Heart left ventricle (tissue), 13 donors: Measurements from ENCODE around the gene TRAF2.

ENCODE experiments used
- POLR2A ChIP-seq, 2 donors: fragments of 450-650 bp; IDR thresholded peaks; one replicate each; pipeline ENCODE4 v1.6.1; 2017; ENCODE audit warnings: antibody characterized with exemption in 2 of 2, mild to moderate bottlenecking in 2 of 2, moderate library complexity in 2 of 2
- TF ChIP-seq, protein P1 (sequence below), 12 donors: fragments of 200-600 bp; sonication (generic) in 4 of 12; IDR thresholded peaks; one replicate each; pipeline versions ENCODE4 v1.5.0 to v1.8.0; 2018 to 2022; ENCODE audit warnings: antibody characterized with exemption in 12 of 12, mild to moderate bottlenecking in 5 of 12
- donor health status: ischemic (EF 13 %, LVEDD 7.1; RV severe dilation, severe dysfunction).
- donor health status: DM: no; HTN: yes; CAD: no.
- donor health status: DM: no; HTN: no; CAD: no.
- donor health status: ischemic (EF 25% LVEDD 6.9; RV normal size, moderate dysfunction).
- donor health status: ischemic (EF 25% LVEDD 5.7; RV mildly dilated, moderate dysfunction).
- donor health status: ischemic (EF 35%, LVEDD 5.7; RV mildly dilated, moderate dysfunction).
- donor health status: nonischemic (EF 11% LVEDD 7.7; RV severe dilation, severe dysfunction).
- donor health status: DM: yes; HTN: yes; CAD: no.
- donor health status: PGD.
- donor health status: ischemic (EF 29% LVEDD 5.4; RV normal size, mild dysfunction).
- donor health status: nonischemic (EF 23%, LVEDD 6.1; RV moderate dilation, normal function).

DNA sequence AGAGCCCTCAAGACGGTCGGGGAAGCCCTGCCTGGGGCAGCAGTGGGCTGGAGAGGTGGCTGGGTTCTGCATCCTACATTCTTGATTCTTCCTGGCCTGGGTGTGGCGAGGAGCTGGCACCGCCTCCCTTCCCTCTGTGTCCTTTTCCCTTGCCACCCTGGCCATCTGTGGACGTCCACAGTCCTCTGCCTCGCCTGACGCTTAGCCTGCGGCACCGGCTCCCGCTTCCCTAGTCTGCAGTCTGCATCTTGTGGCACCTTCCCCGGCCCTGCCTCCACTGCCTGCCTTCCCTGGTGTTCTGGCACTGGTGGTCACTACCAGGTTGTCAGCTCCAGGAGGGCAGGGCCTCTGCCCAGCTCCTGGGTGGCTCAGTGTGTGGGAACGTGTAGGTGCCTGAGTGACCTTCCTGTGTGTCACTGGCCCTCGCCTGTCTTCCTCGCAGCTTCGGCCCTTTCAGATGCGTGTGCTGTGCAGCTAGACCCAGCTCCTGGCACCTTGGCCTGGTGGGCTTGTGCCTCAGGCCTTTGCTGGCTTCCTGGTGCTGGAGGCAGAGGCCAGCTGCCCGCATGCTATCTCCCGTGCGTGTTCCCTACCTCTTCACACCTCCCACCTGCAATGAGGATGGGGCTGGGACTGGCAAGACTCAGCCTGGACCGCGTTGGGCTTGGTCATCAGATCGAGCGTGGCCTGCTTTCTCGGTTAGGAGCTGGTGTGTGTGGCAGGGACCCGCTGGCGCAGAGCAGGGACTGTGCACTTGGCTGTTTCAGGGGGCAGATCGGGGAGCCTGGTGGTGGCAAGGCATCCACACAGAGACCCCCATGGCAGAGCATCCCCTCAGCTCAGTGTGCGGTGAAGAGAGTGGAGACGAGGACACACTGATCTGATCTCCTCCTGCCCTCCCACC lies 20.9 kb downstream of the TRAF2 start:
- TF ChIP-seq, protein P1, sequence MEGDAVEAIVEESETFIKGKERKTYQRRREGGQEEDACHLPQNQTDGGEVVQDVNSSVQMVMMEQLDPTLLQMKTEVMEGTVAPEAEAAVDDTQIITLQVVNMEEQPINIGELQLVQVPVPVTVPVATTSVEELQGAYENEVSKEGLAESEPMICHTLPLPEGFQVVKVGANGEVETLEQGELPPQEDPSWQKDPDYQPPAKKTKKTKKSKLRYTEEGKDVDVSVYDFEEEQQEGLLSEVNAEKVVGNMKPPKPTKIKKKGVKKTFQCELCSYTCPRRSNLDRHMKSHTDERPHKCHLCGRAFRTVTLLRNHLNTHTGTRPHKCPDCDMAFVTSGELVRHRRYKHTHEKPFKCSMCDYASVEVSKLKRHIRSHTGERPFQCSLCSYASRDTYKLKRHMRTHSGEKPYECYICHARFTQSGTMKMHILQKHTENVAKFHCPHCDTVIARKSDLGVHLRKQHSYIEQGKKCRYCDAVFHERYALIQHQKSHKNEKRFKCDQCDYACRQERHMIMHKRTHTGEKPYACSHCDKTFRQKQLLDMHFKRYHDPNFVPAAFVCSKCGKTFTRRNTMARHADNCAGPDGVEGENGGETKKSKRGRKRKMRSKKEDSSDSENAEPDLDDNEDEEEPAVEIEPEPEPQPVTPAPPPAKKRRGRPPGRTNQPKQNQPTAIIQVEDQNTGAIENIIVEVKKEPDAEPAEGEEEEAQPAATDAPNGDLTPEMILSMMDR (IDR thresholded peaks at IDR 0.05): no peak
- TF ChIP-seq POLR2A (IDR thresholded peaks at IDR 0.05): no peak
